Type B pancreatic cell (in vitro differentiated cells): ENCODE data around the gene NIPAL4. TPM values are rescaled to one million over a fixed set of nuclear protein-coding genes. Genes with fewer than 3 reads are reported as not detected.

Source experiments
- DNase-seq: peaks from one replicate; pipeline ENCODE4 v3.0.0; 2021; ENCODE audit warnings: mixed read lengths; ENCODE audit not compliant: unreplicated experiment; ENCODE audit errors: extremely low spot score
- H3K27ac Mint-ChIP-seq: 2 replicates; pipeline ENCODE4 v1.8.0; 2021; ENCODE audit warnings: mild to moderate bottlenecking, mixed read lengths
- H3K27me3 Mint-ChIP-seq: 2 replicates; pipeline ENCODE4 v1.8.0; 2021; ENCODE audit warnings: mixed read lengths
- H3K36me3 Mint-ChIP-seq: 2 replicates; pipeline ENCODE4 v1.8.0; 2021; ENCODE audit warnings: mixed read lengths
- H3K4me1 Mint-ChIP-seq: one replicate; pipeline ENCODE4 v1.8.0; 2021; ENCODE audit warnings: mixed read lengths; ENCODE audit not compliant: unreplicated experiment
- H3K4me3 Mint-ChIP-seq: 2 replicates; pipeline ENCODE4 v1.8.0; 2021; ENCODE audit warnings: mild to moderate bottlenecking, mixed read lengths
- H3K9me3 Mint-ChIP-seq: 2 replicates; pipeline ENCODE4 v1.8.0; 2021; ENCODE audit warnings: mixed read lengths
- CTCF ChIP-seq: fragments of 200-600 bp; sonication (generic); conservative IDR thresholded peaks from 2 replicates; pipeline ENCODE4 v1.5.0; 2021; ENCODE audit warnings: antibody characterized with exemption, mild to moderate bottlenecking
- total RNA-seq: library from RNA; stranded (reverse); gene quantifications from 2 replicates; pipeline ENCODE4 v1.2.1, GENCODE V29; 2021; ENCODE audit warnings: low replicate concordance

The NIPAL4 gene
- total RNA-seq, 1 donor from 2014 or later: 0.46 TPM

- no peak for TF ChIP-seq CTCF
- DNase-seq: no peak
- H3K27me3 Mint-ChIP-seq: peaks cover 64% of the 10 kb centered on the region
- H3K4me1 Mint-ChIP-seq: peaks cover 13% of the 10 kb centered on the region
- peak overlapping the region; percentile 0 for H3K4me3 Mint-ChIP-seq
- no peak overlapping the region for H3K27ac Mint-ChIP-seq
- H3K9me3 Mint-ChIP-seq: no peaks in the 10 kb centered on the region
- no peaks in the 10 kb centered on the region for H3K36me3 Mint-ChIP-seq
Observed at GRCh38 chr5:157463621-157464518, 3.9 kb downstream of the NIPAL4 start.

- Mint-ChIP-seq H3K4me3 (no peak overlapping the region), H3K36me3 (no peaks in the 10 kb centered on the region), H3K27ac (no peak overlapping the region), H3K27me3 (peaks cover 56% of the 10 kb centered on the region), H3K9me3 (no peaks in the 10 kb centered on the region), H3K4me1 (peaks cover 11% of the 10 kb centered on the region)
- DNase-seq: no peak
- no peak for TF ChIP-seq CTCF
Observed at GRCh38 chr5:157464519-157465171, 4.6 kb downstream of the NIPAL4 start.

GRCh38 chr5:157468293-157468965 lies 8.4 kb downstream of the NIPAL4 start:
- no peak for DNase-seq
- H3K36me3 Mint-ChIP-seq: no peaks in the 10 kb centered on the region
- peaks cover 25% of the 10 kb centered on the region for H3K27me3 Mint-ChIP-seq
- no peak for TF ChIP-seq CTCF
- H3K27ac Mint-ChIP-seq: no peak overlapping the region
- H3K4me3 Mint-ChIP-seq: no peak overlapping the region
- H3K9me3 Mint-ChIP-seq: no peaks in the 10 kb centered on the region
- peaks cover 14% of the 10 kb centered on the region for H3K4me1 Mint-ChIP-seq

GRCh38 chr5:157469073-157469472 lies 9.1 kb downstream of the NIPAL4 start:
- Mint-ChIP-seq H3K36me3 (no peaks in the 10 kb centered on the region), H3K27ac (no peak overlapping the region), H3K9me3 (no peaks in the 10 kb centered on the region), H3K4me3 (no peak overlapping the region), H3K27me3 (peaks cover 20% of the 10 kb centered on the region), H3K4me1 (peaks cover 10% of the 10 kb centered on the region)
- no peak for TF ChIP-seq CTCF
- no peak for DNase-seq

GRCh38 chr5:157469687-157470086 lies 9.7 kb downstream of the NIPAL4 start:
- Mint-ChIP-seq H3K27me3 (peaks cover 13% of the 10 kb centered on the region), H3K4me3 (no peak overlapping the region), H3K27ac (no peak overlapping the region), H3K36me3 (no peaks in the 10 kb centered on the region), H3K9me3 (no peaks in the 10 kb centered on the region), H3K4me1 (peaks cover 4% of the 10 kb centered on the region)
- DNase-seq: no peak
- TF ChIP-seq CTCF: no peak
